Upper lobe of left lung (tissue), 6 donors: ENCODE measurements around the gene IFIH1. TPM values are rescaled to one million over a fixed set of nuclear protein-coding genes. Genes with fewer than 3 reads are reported as not detected.

Source experiments
- ATAC-seq, 2 donors: fragments of 200-7000 bp; cut with Tn5 transposase; one replicate each; pipeline ENCODE4 v1.9.1; 2022; ENCODE audit warnings: mild to moderate bottlenecking in 2 of 2, moderate library complexity in 2 of 2; ENCODE audit not compliant: low FRiP score in 2 of 2
- DNase-seq, 2 donors: peaks; one replicate each; pipeline ENCODE4 v3.0.0-alpha.2; 2019 to 2020
- H3K27ac ChIP-seq, 4 donors: fragments of 200-600 bp; sonication (generic); one replicate each; pipeline ENCODE4 v1.5.1; 2016 to 2019
- H3K27me3 ChIP-seq, 4 donors: fragments of 200-600 bp; sonication (generic); one replicate each; pipeline ENCODE4 v1.5.1; 2017 to 2019
- H3K36me3 ChIP-seq, 4 donors: fragments of 200-600 bp; sonication (generic); one replicate each; pipeline ENCODE4 v1.5.1; 2016 to 2019
- H3K4me1 ChIP-seq, 4 donors: fragments of 200-600 bp; sonication (generic); one replicate each; pipeline ENCODE4 v1.5.1; 2018 to 2019
- H3K4me3 ChIP-seq, 4 donors: fragments of 200-600 bp; sonication (generic); one replicate each; pipeline ENCODE4 v1.5.1; 2017 to 2019; ENCODE audit warnings: mild to moderate bottlenecking in 2 of 4, moderate library complexity in 1 of 4
- H3K9me3 ChIP-seq, 4 donors: fragments of 200-600 bp; sonication (generic); one replicate each; pipeline ENCODE4 v1.5.1; 2018 to 2019
- CTCF ChIP-seq, 6 experiments: fragments of 450-650 bp in 4 of 6; fragments of 200-600 bp in 2 of 6; sonication (generic) in 2 of 6; IDR thresholded peaks; one replicate each; pipeline ENCODE4 v1.5.1; 2016 to 2019; ENCODE audit warnings: antibody characterized with exemption in 6 of 6
- EP300 ChIP-seq, 4 donors: sonication (generic); formaldehyde crosslinking; IDR thresholded peaks; one replicate each; pipeline ENCODE4 v1.5.1; 2017; ENCODE audit warnings: antibody characterized with exemption in 4 of 4, control low read depth in 2 of 4
- POLR2A ChIP-seq, 4 donors: fragments of 450-650 bp; IDR thresholded peaks; one replicate each; pipeline ENCODE4 v1.5.1; 2016 to 2017; ENCODE audit warnings: antibody characterized with exemption in 4 of 4, mild to moderate bottlenecking in 2 of 4
- POLR2AphosphoS5 ChIP-seq, 2 donors: sonication (generic); formaldehyde crosslinking; IDR thresholded peaks; one replicate each; pipeline ENCODE4 v1.5.1; 2017; ENCODE audit warnings: antibody characterized with exemption in 2 of 2
- WGBS, 2 donors: methylation state at CpG; one replicate each; pipeline ENCODE4 v1.1.5; 2017 to 2018; 5-methylcytosine and 5-hydroxymethylcytosine counted together
- total RNA-seq, 6 donors: library from RNA; depleted of rRNA in 4 of 6; stranded (reverse); fragments of >200 nt in 4 of 6; gene quantifications; one replicate each; pipeline versions ENCODE4 v1.1.0 to v1.2.1, GENCODE V29; 2016 to 2021
- donor health status: DM: no; HTN: no; CAD: no; lungs with moderate emphysema.
- donor health status: DM: no; HTN: yes; CAD: no; lungs with severe emphysema.

IFIH1 gene
- 10 to 100 TPM; 21.0 to 47.2 (median 28.5) TPM for total RNA-seq

GRCh38 chr2:162318328-162319180 is at the start of gene IFIH1:
Gene IFIH1 (minus strand): TSS chr2:162318684. CDS start chr2:162318307, 377 bp downstream.
- Histone ChIP-seq H3K4me1 (peaks cover 29 to 44% (median 40%) of the 10 kb centered on the region in 4 donors), H3K36me3 (no peaks in the 10 kb centered on the region), H3K9me3 (no peaks in the 10 kb centered on the region), H3K27ac (peak within 1 kb of the TSS; percentile 95 to 98 (median 96)), H3K4me3 (peak within 1 kb of the TSS; percentile 63 to 94 (median 82)), H3K27me3 (no peaks in the 10 kb centered on the region)
- WGBS, 2 donors: 0 to 1% methylated on average over 17 to 23 of the region's 45 CpGs
- ATAC-seq (peak; percentile 93 to 97), DNase-seq (peak; percentile 86 to 91)
- peak; percentile 26 to 71 (median 34) for TF ChIP-seq POLR2A (IDR thresholded peaks at IDR 0.05)
- TF ChIP-seq EP300 (IDR thresholded peaks at IDR 0.05): peak in 1 of 4 donors; percentile 9
- TF ChIP-seq CTCF (IDR thresholded peaks at IDR 0.05): peak in 1 of 6 experiments; percentile 21
- TF ChIP-seq POLR2AphosphoS5 (IDR thresholded peaks at IDR 0.05): peak; percentile 61 to 65

- 79 to 82% methylated on average over 2 of the region's 2 CpGs for WGBS, 2 donors
- Histone ChIP-seq H3K9me3 (no peaks in the 10 kb centered on the region), H3K36me3 (no peaks in the 10 kb centered on the region), H3K4me3 (no peak overlapping the region), H3K27me3 (no peaks in the 10 kb centered on the region), H3K27ac (no peak overlapping the region), H3K4me1 (no peaks in the 10 kb centered on the region)
- DNase-seq (no peak), ATAC-seq (no peak)
- TF ChIP-seq POLR2A (IDR thresholded peaks at IDR 0.05) (no peak), CTCF (IDR thresholded peaks at IDR 0.05) (no peak), EP300 (IDR thresholded peaks at IDR 0.05) (no peak), POLR2AphosphoS5 (IDR thresholded peaks at IDR 0.05) (no peak)
Measured at GRCh38 chr2:162365392-162365791, 46.9 kb upstream of the IFIH1 start.

GRCh38 chr2:162344617-162344950 is 26.1 kb upstream of the IFIH1 start:
- peak overlapping the region; percentile 82 to 96 (median 91) for H3K27ac ChIP-seq
- DNase-seq (no peak), ATAC-seq (no peak)
- no peaks in the 10 kb centered on the region for H3K9me3 ChIP-seq
- TF ChIP-seq POLR2AphosphoS5 (IDR thresholded peaks at IDR 0.05): no peak
- TF ChIP-seq EP300 (IDR thresholded peaks at IDR 0.05): no peak
- TF ChIP-seq POLR2A (IDR thresholded peaks at IDR 0.05): no peak
- TF ChIP-seq CTCF (IDR thresholded peaks at IDR 0.05): no peak
- 6 to 11% methylated on average over 8 of the region's 8 CpGs for WGBS, 2 donors
- no peaks in the 10 kb centered on the region for H3K27me3 ChIP-seq
- H3K4me1 ChIP-seq: peaks cover 8 to 17% (median 12%) of the 10 kb centered on the region in 4 donors
- peaks cover 0 to 6% (median 0%) of the 10 kb centered on the region in 4 donors for H3K36me3 ChIP-seq
- peak overlapping the region; percentile 43 to 98 (median 88) for H3K4me3 ChIP-seq

GRCh38 chr2:162343824-162344616 is 25.5 kb upstream of the IFIH1 start, which contains the start of gene GCA:
Gene GCA (plus strand): TSS chr2:162344132. CDS start chr2:162344249, 117 bp downstream.
- Histone ChIP-seq H3K4me1 (peaks cover 8 to 17% (median 12%) of the 10 kb centered on the region in 4 donors), H3K27ac (peak within 1 kb of the TSS; percentile 82 to 96 (median 91)), H3K4me3 (peak within 1 kb of the TSS; percentile 43 to 98 (median 88)), H3K9me3 (no peaks in the 10 kb centered on the region), H3K27me3 (no peaks in the 10 kb centered on the region), H3K36me3 (peaks cover 0 to 6% (median 0%) of the 10 kb centered on the region in 4 donors)
- WGBS, 2 donors: 0 to 2% methylated on average over 24 to 27 of the region's 57 CpGs
- ATAC-seq: peak; percentile 99 to 100
- DNase-seq: peak; percentile 98
- TF ChIP-seq POLR2AphosphoS5 (IDR thresholded peaks at IDR 0.05) (peak; percentile 79 to 84), POLR2A (IDR thresholded peaks at IDR 0.05) (peak in 3 of 4 donors; percentile 28 to 80 (median 54)), CTCF (IDR thresholded peaks at IDR 0.05) (peak in 4 of 6 experiments; percentile 6 to 43 (median 37)), EP300 (IDR thresholded peaks at IDR 0.05) (no peak)
